ENCODE data around the gene ABCA7. TPM values are rescaled to one million over a fixed set of nuclear protein-coding genes. Genes with fewer than 3 reads are reported as not detected.

ABCA7 gene
- total and polyA plus RNA-seq, 2 of the 8 experiments (the other 6 are each of a cell fraction or from before 2014, with no cell fraction given): 10.4 to 25.6 TPM

DNA sequence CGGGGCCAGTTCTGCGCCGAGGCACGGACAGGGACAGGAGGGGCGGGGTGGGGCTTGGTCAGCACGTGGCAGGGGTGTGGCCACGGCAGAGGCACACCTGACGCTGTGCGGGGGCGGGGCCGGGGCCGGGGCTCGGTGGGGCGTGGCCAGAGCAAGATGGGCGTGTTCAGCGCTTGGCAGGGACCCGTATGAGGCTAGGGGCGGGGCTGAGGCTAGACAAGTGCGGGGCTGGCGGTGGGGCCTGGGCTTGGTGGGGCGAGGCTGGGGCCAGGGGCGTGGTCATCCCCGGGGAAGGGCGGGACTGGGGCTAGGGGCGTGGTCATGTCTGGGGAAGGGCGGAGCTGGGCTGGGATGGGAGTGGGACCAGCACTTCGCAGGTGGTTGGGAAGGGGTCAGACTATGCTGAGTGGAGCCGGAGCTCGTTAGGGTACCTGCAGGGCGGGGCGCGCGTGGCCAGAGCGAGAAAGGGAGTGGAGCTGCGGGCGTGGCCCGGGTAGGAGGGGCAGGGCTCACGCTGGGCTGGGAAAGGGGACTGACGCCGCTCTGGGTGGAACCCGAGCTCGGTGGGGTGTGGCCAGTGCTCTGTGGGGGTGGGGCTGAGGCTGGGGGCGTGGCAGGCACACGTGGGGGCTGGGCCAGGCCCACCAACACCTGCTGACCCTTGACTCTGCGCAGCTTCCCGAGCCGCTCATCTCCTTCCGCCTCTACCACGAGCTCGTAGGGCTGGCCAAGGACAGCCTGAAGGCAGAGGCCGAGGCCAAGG lies 42.4 kb downstream of the ABCA7 start:
- Histone ChIP-seq H3K23me2 (ENCODE audit: low read depth, low read length) (no peaks in the 10 kb centered on the region), H3K18ac (ENCODE audit: extremely low read depth, low read length) (peak overlapping the region; percentile 78), H4K8ac (ENCODE audit: extremely low read depth, insufficient read depth, low read length) (no peak overlapping the region; the same call in 1 of the 2 replicates), H3K4me3 (ENCODE audit: extremely low read depth in 1 of 4, insufficient read depth in 2 of 4, low read depth in 3 of 4, low read length in 4 of 4) (peak overlapping the region; percentile 12 to 50 (median 32); a peak in 5 of 8 replicates), H2AK5ac (ENCODE audit: low read depth, low read length) (no peak overlapping the region), H3K4me2 (ENCODE audit: insufficient read depth in 1 of 2, low read depth in 2 of 2, low read length in 2 of 2) (peak overlapping the region; percentile 58 to 59), H3K79me2 (ENCODE audit: control insufficient read depth in 1 of 2, insufficient read depth in 2 of 2, low read length in 2 of 2) (no peaks in the 10 kb centered on the region), H2BK20ac (ENCODE audit: low read length) (no peak overlapping the region), H3K56ac (replicated peaks; ENCODE audit: insufficient read length, low read depth, low read length) (no peak overlapping the region), H2BK120ac (replicated peaks; ENCODE audit: low read depth, low read length) (no peak overlapping the region), H3K36me3 (ENCODE audit: control insufficient read depth in 2 of 4, insufficient read depth in 4 of 4, low read length in 3 of 4) (peaks cover 0 to 52% (median 14%) of the 10 kb centered on the region in 4 experiments; a peak in 4 of 8 replicates), H2BK15ac (ENCODE audit: low read length) (peak overlapping the region; percentile 81; the same call in 1 of the 2 replicates), H3K23ac (ENCODE audit: insufficient read length) (no peak overlapping the region), H3K27me3 (replicated peaks in 1 of 4; ENCODE audit: control insufficient read depth in 3 of 4, extremely low read depth in 1 of 4, insufficient read depth in 3 of 4, low read length in 3 of 4) (no peaks in the 10 kb centered on the region), H3K27ac (ENCODE audit: low read depth, low read length) (no peak overlapping the region), H4K5ac (ENCODE audit: insufficient read length, low read depth, low read length) (peak overlapping the region; percentile 83), H3K9ac (replicated peaks in 1 of 4; ENCODE audit: extremely low read depth in 1 of 4, low read depth in 3 of 4, low read length in 3 of 4) (no peak overlapping the region), H4K20me1 (replicated peaks in 1 of 2; ENCODE audit: control insufficient read depth in 1 of 2, insufficient read depth in 2 of 2, low read length in 2 of 2) (peaks cover 0 to 17% of the 10 kb centered on the region in 2 experiments), H3K79me1 (ENCODE audit: low read depth, low read length) (no peaks in the 10 kb centered on the region; the same call in 1 of the 2 replicates), H3K14ac (ENCODE audit: insufficient read length) (no peak overlapping the region), H3K4me1 (replicated peaks in 1 of 4; ENCODE audit: control insufficient read depth in 3 of 4, insufficient read depth in 4 of 4, low read length in 3 of 4) (peaks cover 0 to 7% (median 0%) of the 10 kb centered on the region in 4 experiments; a peak in 4 of 7 replicates), H2AFZ (ENCODE audit: low read length) (no peak overlapping the region), H2BK12ac (ENCODE audit: low read depth, low read length) (no peak overlapping the region), H2BK5ac (ENCODE audit: low read depth, low read length) (no peak overlapping the region), H4K91ac (replicated peaks; ENCODE audit: insufficient read length, low read length) (peak overlapping the region; percentile 73), H3K4ac (replicated peaks; ENCODE audit: insufficient read length, low read depth, low read length) (no peak overlapping the region), H3K9me3 (ENCODE audit: insufficient read depth in 2 of 2, low read depth in 1 of 2, low read length in 1 of 2) (no peaks in the 10 kb centered on the region)
- ChIA-PET CTCF (ENCODE audit: partially characterized antibody) (interaction anchor here (0.6 to 8.9 kb wide), 17 partner anchors 10 to 189 kb away, joined by 3 to 54 read pairs (median 4); partner anchors contain the start of genes ARHGAP45, MED16 and RNU6-9), POLR2A (ENCODE audit: partially characterized antibody) (interaction anchor here (0.5 to 10.3 kb wide), 24 partner anchors 8 to 845 kb away, joined by 3 to 93 read pairs (median 4); partner anchors contain the start of genes ABCA7, ARHGAP45, ATP5F1D and CNN2)
- 41% methylated on average over 22 of the region's 51 CpGs; no CpG with 5 or more reads in 1 of the 2 experiments for WGBS, 2 experiments (ENCODE audit: extremely low coverage in 1 of 2, insufficient coverage in 1 of 2, insufficient read length in 1 of 2, insufficient replicate concordance in 2 of 2, low coverage in 1 of 2, low lambda C conversion rate in 2 of 2, missing lambda C conversion rate in 1 of 2)
- FAIRE-seq: no peak
- TF ChIP-seq, protein P1, sequence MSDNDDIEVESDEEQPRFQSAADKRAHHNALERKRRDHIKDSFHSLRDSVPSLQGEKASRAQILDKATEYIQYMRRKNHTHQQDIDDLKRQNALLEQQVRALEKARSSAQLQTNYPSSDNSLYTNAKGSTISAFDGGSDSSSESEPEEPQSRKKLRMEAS (IDR thresholded peaks at IDR 0.05): peak; percentile 70
- TF ChIP-seq EGR1 (IDR thresholded peaks at IDR 0.05; ENCODE audit: borderline replicate concordance, low read depth, low read length): peak; percentile 47; the same call in 1 of the 2 replicates
- 0 out of 2 replicates have a peak, but pooled peaks have one; percentile 50 for TF ChIP-seq SP1 (IDR thresholded peaks at IDR 0.05; ENCODE audit: low read depth, low read length)
- 0 out of 4 replicates have a peak, but pooled peaks of 1 of the 2 experiments have one; percentile 36 for TF ChIP-seq SIN3A (conservative IDR thresholded peaks at IDR 0.05 in 1 of 2, IDR thresholded peaks at IDR 0.05 in 1 of 2; ENCODE audit: low read depth in 1 of 2, low read length in 2 of 2)
- TF ChIP-seq, protein P2, sequence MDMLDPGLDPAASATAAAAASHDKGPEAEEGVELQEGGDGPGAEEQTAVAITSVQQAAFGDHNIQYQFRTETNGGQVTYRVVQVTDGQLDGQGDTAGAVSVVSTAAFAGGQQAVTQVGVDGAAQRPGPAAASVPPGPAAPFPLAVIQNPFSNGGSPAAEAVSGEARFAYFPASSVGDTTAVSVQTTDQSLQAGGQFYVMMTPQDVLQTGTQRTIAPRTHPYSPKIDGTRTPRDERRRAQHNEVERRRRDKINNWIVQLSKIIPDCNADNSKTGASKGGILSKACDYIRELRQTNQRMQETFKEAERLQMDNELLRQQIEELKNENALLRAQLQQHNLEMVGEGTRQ (IDR thresholded peaks at IDR 0.05; ENCODE audit: low read length): peak; percentile 44
- TF ChIP-seq EP300 (IDR thresholded peaks at IDR 0.05; ENCODE audit: borderline replicate concordance in 1 of 2, low read depth in 2 of 2, low read length in 2 of 2): no peak
- no peak for TF ChIP-seq TAF7 (optimal IDR thresholded peaks at IDR 0.05; ENCODE audit: borderline replicate concordance, low read depth, low read length)
- peak; percentile 95 to 99 for DNase-seq (ENCODE audit: low read depth in 1 of 2, low spot score in 2 of 2)
